CD4-positive, alpha-beta memory T cell (primary cell): ENCODE results near the gene ZMYND11. TPM values are rescaled to one million over a fixed set of nuclear protein-coding genes. Genes with fewer than 3 reads are reported as not detected.
A peak's percentile ranks its signal among the peaks of the same experiment; 100 is the strongest.

Experiments used
- CTCF ChIA-PET: fragments of 350-600 bp; sonication (Branson Sonifier 250); formaldehyde crosslinking; loops from one replicate; lab custom pipeline; 2021; ENCODE audit warnings: inconsistent platforms; ENCODE audit not compliant: partially characterized antibody; lab: Charles Lee
- POLR2A ChIA-PET: fragments of 350-600 bp; sonication (Branson Sonifier 250); formaldehyde crosslinking; loops from one replicate; lab custom pipeline; 2021; ENCODE audit not compliant: partially characterized antibody; lab: Charles Lee
- DNase-seq, 5 donors: peaks; one replicate each; pipeline versions ENCODE4 v3.0.0 to v3.0.0-alpha.2; 2020 to 2022; ENCODE audit warnings: mixed read lengths in 1 of 5
- H3K27ac ChIP-seq: one replicate; pipeline ENCODE4 v1.7.0; 2013; ENCODE audit warnings: low read depth, low read length
- H3K27me3 ChIP-seq: 2 replicates; pipeline ENCODE4 v1.7.0; 2013; ENCODE audit warnings: mild to moderate bottlenecking, low read length, moderate library complexity; ENCODE audit not compliant: insufficient read depth
- H3K36me3 ChIP-seq: 2 replicates; pipeline ENCODE4 v1.7.0; 2013; ENCODE audit warnings: mild to moderate bottlenecking, low read length, moderate library complexity; ENCODE audit not compliant: insufficient read depth
- H3K4me1 ChIP-seq: 2 replicates; pipeline ENCODE4 v1.7.0; 2013; ENCODE audit warnings: mild to moderate bottlenecking, low read length, moderate library complexity; ENCODE audit not compliant: insufficient read depth
- H3K4me3 ChIP-seq, 2 donors: one replicate each; pipeline ENCODE4 v1.7.0; 2013; ENCODE audit warnings: low read length in 2 of 2, mild to moderate bottlenecking in 1 of 2
- H3K9me3 ChIP-seq, 2 donors: one replicate each; pipeline ENCODE4 v1.7.0; 2013; ENCODE audit warnings: low read length in 2 of 2, control low read depth in 1 of 2; ENCODE audit not compliant: control insufficient read depth in 1 of 2
- H3K27ac Mint-ChIP-seq, 7 donors: one replicate each; pipeline ENCODE4 v1.8.0; 2020 to 2021; ENCODE audit warnings: mixed read lengths in 7 of 7, mild to moderate bottlenecking in 6 of 7, inconsistent platforms in 3 of 7, moderate library complexity in 3 of 7
- H3K27me3 Mint-ChIP-seq, 2 donors: one replicate each; pipeline ENCODE4 v1.8.0; 2020 to 2021; ENCODE audit warnings: mixed read lengths in 2 of 2
- H3K36me3 Mint-ChIP-seq, 2 donors: one replicate each; pipeline ENCODE4 v1.8.0; 2020 to 2021; ENCODE audit warnings: mixed read lengths in 2 of 2, inconsistent platforms in 1 of 2, mild to moderate bottlenecking in 1 of 2
- H3K4me1 Mint-ChIP-seq, 4 donors: one replicate each; pipeline ENCODE4 v1.8.0; 2020 to 2021; ENCODE audit warnings: mixed read lengths in 4 of 4, mild to moderate bottlenecking in 1 of 4
- H3K4me3 Mint-ChIP-seq, 8 donors: one replicate each; pipeline ENCODE4 v1.8.0; 2020 to 2021; ENCODE audit warnings: mixed read lengths in 8 of 8, mild to moderate bottlenecking in 7 of 8, moderate library complexity in 6 of 8, inconsistent platforms in 3 of 8
- H3K9me3 Mint-ChIP-seq, 8 donors: one replicate each; pipeline ENCODE4 v1.8.0; 2020 to 2021; ENCODE audit warnings: mixed read lengths in 8 of 8, mild to moderate bottlenecking in 5 of 8, inconsistent platforms in 3 of 8, moderate library complexity in 1 of 8
- intact Hi-C: fragments of 100-400 bp; cut with micrococcal nuclease; formaldehyde crosslinking; loops from one replicate; pipeline ENCODE4 v1.15.1; 2023
- polyA plus RNA-seq, 2 donors: library from polyadenylated mRNA; unstranded; fragments of 300-500 nt; fragmentation: Illumina TruSeq; gene quantifications; one replicate each; pipeline ENCODE4 v1.2.3, GENCODE V29; 2021
- total RNA-seq, 2 experiments: library from RNA; stranded (reverse); gene quantifications; one replicate each; pipeline ENCODE4 v1.2.3, GENCODE V29; 2021

ZMYND11 gene
- total and polyA plus RNA-seq, 4 experiments from 2014 or later = 26.6 to 63.2 (median 52.1) TPM

DNA sequence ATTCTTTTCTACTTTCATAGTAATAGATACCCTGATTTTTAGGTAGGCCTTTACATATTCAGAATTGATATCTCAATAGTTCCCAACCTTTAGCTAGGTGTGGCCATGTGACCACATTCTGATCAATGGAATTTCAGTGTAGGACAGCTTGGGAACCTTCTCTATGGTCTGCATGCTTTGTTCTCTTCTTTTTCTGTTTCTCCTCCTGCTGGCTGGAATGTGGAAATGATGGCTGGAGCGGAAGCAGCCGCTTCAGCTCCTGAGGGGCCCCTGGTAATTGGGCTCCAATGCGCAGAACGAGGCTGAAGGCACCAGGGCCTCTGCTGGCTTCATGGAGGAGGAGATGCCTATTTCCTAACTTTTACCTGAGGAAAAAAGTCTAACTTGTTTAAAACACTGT is 152.6 kb downstream of the ZMYND11 start:
- Mint-ChIP-seq H3K27me3 (no peaks in the 10 kb centered on the region), H3K9me3 (peaks cover 0 to 2% (median 0%) of the 10 kb centered on the region in 8 donors), H3K4me3 (no peak overlapping the region), H3K36me3 (peaks cover 36 to 52% of the 10 kb centered on the region in 2 donors), H3K4me1 (peaks cover 9 to 13% (median 12%) of the 10 kb centered on the region in 4 donors), H3K27ac (no peak overlapping the region)
- Histone ChIP-seq H3K9me3 (no peaks in the 10 kb centered on the region), H3K36me3 (no peaks in the 10 kb centered on the region), H3K27ac (no peak overlapping the region), H3K4me3 (no peak overlapping the region), H3K27me3 (no peaks in the 10 kb centered on the region), H3K4me1 (peaks cover 9% of the 10 kb centered on the region)
- POLR2A ChIA-PET = no interaction called here
- CTCF ChIA-PET = no interaction called here
- no peak for DNase-seq
- intact Hi-C loops = no loop called here

- Mint-ChIP-seq H3K36me3 (peaks cover 31 to 50% of the 10 kb centered on the region in 2 donors), H3K4me1 (peaks cover 7 to 12% (median 10%) of the 10 kb centered on the region in 4 donors), H3K4me3 (no peak overlapping the region), H3K27ac (no peak overlapping the region), H3K9me3 (peaks cover 0 to 2% (median 0%) of the 10 kb centered on the region in 8 donors), H3K27me3 (no peaks in the 10 kb centered on the region)
- Histone ChIP-seq H3K4me3 (no peak overlapping the region), H3K27me3 (no peaks in the 10 kb centered on the region), H3K27ac (no peak overlapping the region), H3K9me3 (no peaks in the 10 kb centered on the region), H3K4me1 (peaks cover 9% of the 10 kb centered on the region), H3K36me3 (no peaks in the 10 kb centered on the region)
- ChIA-PET POLR2A (no interaction called here), CTCF (no interaction called here)
- intact Hi-C loops = no loop called here
- DNase-seq = no peak
Measured at GRCh38 chr10:288316-289200, 153.3 kb downstream of the ZMYND11 start.

DNA sequence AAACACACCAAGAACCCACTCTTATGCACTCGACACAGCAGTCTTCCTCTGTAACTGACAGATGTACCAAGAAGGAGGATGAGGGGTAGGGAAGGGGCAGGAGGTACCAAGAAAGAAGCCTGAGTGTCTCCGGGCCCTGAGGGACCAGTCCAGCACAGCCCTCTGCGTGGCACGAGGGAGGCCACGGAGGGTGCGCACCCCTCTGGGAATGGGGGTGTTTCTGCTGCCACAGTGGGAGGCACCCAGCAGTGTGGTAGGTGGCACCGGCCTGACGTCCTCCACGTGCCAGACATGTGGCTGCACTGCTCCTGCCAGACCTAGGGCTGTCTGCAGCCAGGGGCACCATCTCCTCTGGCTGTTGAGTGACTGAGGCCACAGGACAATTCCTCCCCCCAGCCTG is 154.3 kb downstream of the ZMYND11 start:
- intact Hi-C loops = no loop called here
- Mint-ChIP-seq H3K4me3 (no peak overlapping the region), H3K27me3 (no peaks in the 10 kb centered on the region), H3K36me3 (peaks cover 27 to 46% of the 10 kb centered on the region in 2 donors), H3K27ac (peak overlapping the region in 2 of 7 donors; percentile 35 to 36), H3K9me3 (peaks cover 0 to 2% (median 0%) of the 10 kb centered on the region in 8 donors), H3K4me1 (peaks cover 0 to 5% (median 0%) of the 10 kb centered on the region in 4 donors)
- POLR2A ChIA-PET = no interaction called here
- no peaks in the 10 kb centered on the region for H3K36me3 ChIP-seq
- no peaks in the 10 kb centered on the region for H3K27me3 ChIP-seq
- no peak overlapping the region for H3K27ac ChIP-seq
- H3K9me3 ChIP-seq = no peaks in the 10 kb centered on the region
- no peaks in the 10 kb centered on the region for H3K4me1 ChIP-seq
- H3K4me3 ChIP-seq = no peak overlapping the region
- no peak for DNase-seq
- CTCF ChIA-PET = no interaction called here

GRCh38 chr10:290026-290725 is 154.9 kb downstream of the ZMYND11 start:
- ChIA-PET CTCF (no interaction called here), POLR2A (no interaction called here)
- no peaks in the 10 kb centered on the region for H3K4me1 ChIP-seq
- H3K36me3 Mint-ChIP-seq = peaks cover 23 to 41% of the 10 kb centered on the region in 2 donors
- H3K4me1 Mint-ChIP-seq = peaks cover 0 to 2% (median 0%) of the 10 kb centered on the region in 4 donors
- H3K27ac ChIP-seq = no peak overlapping the region
- H3K4me3 Mint-ChIP-seq = no peak overlapping the region
- no peaks in the 10 kb centered on the region for H3K36me3 ChIP-seq
- no peak for DNase-seq
- H3K9me3 Mint-ChIP-seq = peaks cover 0 to 2% (median 0%) of the 10 kb centered on the region in 8 donors
- no peak overlapping the region for H3K4me3 ChIP-seq
- no peaks in the 10 kb centered on the region for H3K27me3 ChIP-seq
- H3K27ac Mint-ChIP-seq = no peak overlapping the region
- no peaks in the 10 kb centered on the region for H3K27me3 Mint-ChIP-seq
- no peaks in the 10 kb centered on the region for H3K9me3 ChIP-seq
- intact Hi-C loops = no loop called here

GRCh38 chr10:293636-294035 is 158.4 kb downstream of the ZMYND11 start:
- Mint-ChIP-seq H3K27ac (no peak overlapping the region), H3K9me3 (peaks cover 0 to 2% (median 0%) of the 10 kb centered on the region in 8 donors), H3K4me3 (no peak overlapping the region), H3K36me3 (peaks cover 9 to 26% of the 10 kb centered on the region in 2 donors), H3K27me3 (no peaks in the 10 kb centered on the region), H3K4me1 (peaks cover 0 to 2% (median under 1%) of the 10 kb centered on the region in 4 donors)
- CTCF ChIA-PET = no interaction called here
- Histone ChIP-seq H3K36me3 (no peaks in the 10 kb centered on the region), H3K27me3 (no peaks in the 10 kb centered on the region), H3K4me3 (no peak overlapping the region), H3K27ac (no peak overlapping the region), H3K9me3 (no peaks in the 10 kb centered on the region), H3K4me1 (no peaks in the 10 kb centered on the region)
- intact Hi-C loops = no loop called here
- DNase-seq = no peak
- POLR2A ChIA-PET = interaction anchor here (0.8 kb wide), 1 partner anchor 35 kb away, joined by 3 read pairs; no protein-coding TSS in a partner anchor

GRCh38 chr10:297567-297966 is 162.3 kb downstream of the ZMYND11 start:
- intact Hi-C loops = no loop called here
- CTCF ChIA-PET = interaction anchor here (1.1 kb wide), 1 partner anchor 11 kb away, joined by 4 read pairs; no protein-coding TSS in a partner anchor
- Histone ChIP-seq H3K4me1 (no peaks in the 10 kb centered on the region), H3K36me3 (no peaks in the 10 kb centered on the region), H3K4me3 (no peak overlapping the region), H3K27ac (no peak overlapping the region), H3K27me3 (no peaks in the 10 kb centered on the region), H3K9me3 (no peaks in the 10 kb centered on the region)
- H3K36me3 Mint-ChIP-seq = peaks cover 12 to 15% of the 10 kb centered on the region in 2 donors
- no peaks in the 10 kb centered on the region for H3K27me3 Mint-ChIP-seq
- peaks cover 0 to 2% (median 0%) of the 10 kb centered on the region in 8 donors for H3K9me3 Mint-ChIP-seq
- H3K4me1 Mint-ChIP-seq = peaks cover 0 to 4% (median under 1%) of the 10 kb centered on the region in 4 donors
- POLR2A ChIA-PET = no interaction called here
- no peak overlapping the region for H3K4me3 Mint-ChIP-seq
- H3K27ac Mint-ChIP-seq = no peak overlapping the region
- DNase-seq = no peak

DNA sequence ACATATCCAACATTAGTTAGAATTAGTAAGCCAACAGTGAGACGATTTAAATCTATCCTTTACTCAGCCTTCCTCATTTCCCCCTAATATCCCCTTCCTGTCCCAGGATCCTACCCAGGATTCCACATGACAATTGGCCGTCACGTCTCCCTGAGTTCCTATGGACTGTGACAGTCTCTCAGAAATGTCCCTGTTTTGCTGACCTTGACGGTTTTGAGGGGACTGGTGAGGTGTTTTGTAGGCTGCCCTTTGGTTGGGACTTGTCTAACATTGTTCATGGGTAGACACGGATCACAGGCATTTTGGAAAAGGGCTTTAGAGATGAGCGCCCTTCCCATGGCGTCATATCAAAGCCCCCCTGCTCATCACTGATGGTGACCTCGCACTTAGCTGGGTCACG is 162.8 kb downstream of the ZMYND11 start:
- Mint-ChIP-seq H3K4me1 (peaks cover 0 to 4% (median under 1%) of the 10 kb centered on the region in 4 donors), H3K27ac (no peak overlapping the region), H3K4me3 (no peak overlapping the region), H3K9me3 (peaks cover 0 to 2% (median 0%) of the 10 kb centered on the region in 8 donors), H3K36me3 (peaks cover 12 to 15% of the 10 kb centered on the region in 2 donors), H3K27me3 (no peaks in the 10 kb centered on the region)
- H3K4me3 ChIP-seq = no peak overlapping the region
- no peaks in the 10 kb centered on the region for H3K4me1 ChIP-seq
- CTCF ChIA-PET = interaction anchor here (1.1 kb wide), 1 partner anchor 11 kb away, joined by 4 read pairs; no protein-coding TSS in a partner anchor
- H3K36me3 ChIP-seq = no peaks in the 10 kb centered on the region
- POLR2A ChIA-PET = no interaction called here
- intact Hi-C loops = no loop called here
- no peaks in the 10 kb centered on the region for H3K27me3 ChIP-seq
- no peaks in the 10 kb centered on the region for H3K9me3 ChIP-seq
- no peak overlapping the region for H3K27ac ChIP-seq
- DNase-seq = no peak
